ENCODE data around the gene TBC1D25.

The TBC1D25 gene

GRCh38 chrX:48604701-48605100 lies 65.2 kb downstream of the TBC1D25 start:
- DNase-seq, result no peak

- DNase-seq, result no peak
Observed at GRCh38 chrX:48606091-48606490, 66.6 kb downstream of the TBC1D25 start.

GRCh38 chrX:48611703-48612102 lies 72.2 kb downstream of the TBC1D25 start:
- no peak for DNase-seq

Data from inflammatory macrophage (primary cell).